ENCODE results near the gene C5orf47.

- no peak for TF ChIP-seq EZH2 (IDR thresholded peaks at IDR 0.05; ENCODE audit: borderline replicate concordance, low read length)
- TF ChIP-seq CTCF (IDR thresholded peaks at IDR 0.05; ENCODE audit: low read length): no peak
Observed at GRCh38 chr5:174022384-174023095, 33.6 kb downstream of the C5orf47 start.
